Activated CD4-positive, CD25-positive, alpha-beta regulatory T cell treated with anti-CD3 and anti-CD28 coated beads, Interleukin-2, amount 50 U/mL, for 72 hours (primary cell): ENCODE data around the gene PRKAG2.

Source experiments
- DNase-seq: peaks from one replicate; pipeline ENCODE4 v3.0.0; 2021

Gene PRKAG2

DNA sequence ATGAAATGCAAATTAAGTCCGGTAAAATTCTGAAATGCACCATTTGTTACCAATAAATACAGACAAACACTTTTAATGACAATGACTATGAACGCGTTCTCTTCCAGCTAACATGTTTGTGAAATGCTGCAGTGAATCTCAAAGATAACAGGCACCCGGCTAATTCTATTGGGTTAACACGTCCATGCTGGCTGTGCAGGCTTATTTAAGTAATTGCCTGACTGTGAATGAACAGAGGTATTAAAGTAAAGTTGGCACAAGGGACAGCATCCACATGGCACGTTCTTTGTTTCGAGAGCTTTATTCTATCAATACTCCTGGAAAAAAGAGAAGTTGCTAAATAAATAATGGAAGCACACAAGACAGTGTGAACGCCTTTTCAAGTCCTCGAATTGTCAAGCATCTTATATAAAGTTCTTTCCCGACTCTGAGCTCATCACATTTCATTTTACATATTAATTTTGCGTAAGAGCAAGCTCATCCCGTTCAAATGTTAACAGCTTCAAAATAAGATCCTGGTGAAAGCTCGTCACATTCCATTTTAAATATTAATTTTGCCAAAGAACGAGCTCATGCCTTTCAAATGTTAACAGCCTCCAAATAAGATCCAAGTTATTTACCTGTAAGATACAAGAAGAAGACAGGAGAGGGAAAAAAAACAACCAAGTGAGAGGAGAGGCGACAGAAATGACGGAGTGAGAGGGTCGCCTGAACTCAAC lies 245.9 kb downstream of the PRKAG2 start:
- DNase-seq, result no peak

DNA sequence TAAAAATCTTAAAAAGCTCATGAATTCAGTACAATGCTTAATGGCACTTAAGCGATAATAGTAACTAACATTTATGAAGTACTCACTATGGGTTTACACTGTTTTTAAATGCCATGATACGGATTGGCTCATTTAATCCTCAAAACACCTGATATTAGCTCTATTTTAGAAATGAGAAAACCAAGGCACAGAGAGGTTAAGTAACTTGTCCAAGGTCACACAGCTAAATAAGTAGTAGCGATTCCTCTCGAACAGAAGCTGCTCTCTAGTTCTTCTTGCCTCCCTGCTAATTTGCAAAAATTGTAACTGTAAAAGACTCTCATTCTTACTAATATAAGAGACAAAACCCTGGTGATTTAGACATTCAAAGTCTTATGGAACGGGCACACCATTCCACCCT lies 246.6 kb downstream of the PRKAG2 start:
- DNase-seq, result no peak

DNA sequence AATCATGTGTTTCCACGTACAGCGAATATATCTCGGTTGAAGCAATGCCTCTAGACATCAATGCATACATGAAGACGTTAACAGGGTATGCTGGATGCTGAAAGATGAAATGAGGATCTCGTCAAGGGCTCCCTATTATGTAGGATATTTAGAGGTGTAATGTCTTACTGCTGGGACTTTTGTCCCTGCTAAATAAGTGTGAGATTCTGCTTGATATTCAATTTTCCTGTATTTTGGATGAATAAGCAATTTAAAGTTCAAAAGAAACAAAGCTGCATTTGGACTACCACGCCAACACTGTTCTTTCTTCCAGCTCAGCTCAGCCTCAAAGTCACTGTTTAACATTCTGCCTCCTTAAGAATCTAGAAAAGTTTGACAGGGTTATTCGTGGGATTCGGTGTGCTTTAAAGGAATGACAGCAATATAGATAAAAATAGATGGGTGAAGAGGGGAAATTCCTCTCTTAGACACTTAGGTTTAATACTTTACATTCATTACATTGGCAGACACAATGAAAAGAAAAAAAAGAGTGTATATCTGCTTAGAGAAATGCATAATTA lies 247.1 kb downstream of the PRKAG2 start:
- no peak for DNase-seq

DNA sequence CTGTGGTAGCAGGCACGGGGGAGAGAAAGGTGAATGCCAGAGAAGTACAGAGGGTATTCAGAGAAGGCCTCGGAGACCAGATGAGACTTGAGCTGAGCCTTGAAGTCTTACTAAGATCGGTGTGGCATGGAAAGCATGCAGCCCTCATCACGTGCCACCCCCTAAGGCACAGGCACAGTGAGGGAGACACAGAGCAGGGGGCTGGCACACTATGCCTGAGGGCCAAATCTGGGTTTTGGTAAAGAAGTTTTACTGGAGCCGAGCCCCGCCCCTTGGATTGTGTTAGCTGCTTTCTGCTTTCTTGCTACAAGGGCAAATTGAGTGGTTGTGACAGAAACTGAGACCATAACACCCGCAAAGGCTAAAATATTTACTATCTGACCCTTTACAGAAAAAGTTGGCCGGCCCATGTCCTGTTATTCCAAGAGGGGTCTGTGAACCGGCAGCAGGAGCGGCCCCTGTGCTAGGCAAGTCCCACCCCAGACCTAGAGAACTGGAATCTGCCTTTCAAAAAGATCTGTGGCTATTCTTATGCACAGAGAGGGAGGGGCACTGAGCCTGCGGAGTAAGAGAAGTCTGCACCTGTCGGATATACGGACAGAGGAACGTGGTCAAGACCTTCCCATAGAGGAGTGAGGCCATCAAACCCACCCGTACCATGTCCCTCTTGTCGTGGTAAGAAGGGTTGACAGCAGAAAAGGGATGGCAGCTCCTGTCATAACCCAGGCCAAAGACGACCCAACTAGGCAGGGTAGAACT lies 247.9 kb downstream of the PRKAG2 start:
- DNase-seq, result no peak

DNA sequence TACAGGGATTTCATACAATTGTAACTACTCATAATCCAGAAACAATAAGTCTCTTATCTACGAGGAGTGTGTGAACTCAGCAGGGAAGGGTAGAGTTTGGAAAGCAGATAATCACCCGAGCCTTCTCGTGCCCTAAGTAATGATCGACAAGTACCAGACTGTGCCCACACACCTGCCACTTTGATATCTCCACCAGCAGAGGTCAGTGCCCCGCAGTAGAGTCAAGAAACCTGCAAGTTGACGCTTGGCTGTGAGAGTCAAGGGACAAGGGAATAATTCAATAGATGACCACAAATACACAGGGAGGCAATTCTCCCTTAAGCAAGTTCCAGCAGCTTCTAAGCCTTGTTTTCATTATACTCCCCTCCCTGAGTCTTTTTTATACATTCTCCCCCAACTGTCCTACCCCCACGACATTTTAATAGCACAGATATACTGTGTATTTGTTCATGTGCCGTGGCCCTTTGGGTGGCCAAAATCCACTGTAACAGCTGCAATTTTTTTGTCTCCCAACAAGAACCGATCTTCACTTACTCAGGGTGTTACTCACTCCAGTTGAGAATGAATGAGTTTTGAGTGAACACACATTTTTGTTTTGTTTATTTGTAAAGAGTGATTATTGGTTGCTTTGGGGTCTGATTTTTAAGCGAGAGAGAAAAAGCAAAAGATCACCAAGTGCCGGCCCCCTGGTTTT lies 250.3 kb downstream of the PRKAG2 start:
- DNase-seq, result no peak

DNA sequence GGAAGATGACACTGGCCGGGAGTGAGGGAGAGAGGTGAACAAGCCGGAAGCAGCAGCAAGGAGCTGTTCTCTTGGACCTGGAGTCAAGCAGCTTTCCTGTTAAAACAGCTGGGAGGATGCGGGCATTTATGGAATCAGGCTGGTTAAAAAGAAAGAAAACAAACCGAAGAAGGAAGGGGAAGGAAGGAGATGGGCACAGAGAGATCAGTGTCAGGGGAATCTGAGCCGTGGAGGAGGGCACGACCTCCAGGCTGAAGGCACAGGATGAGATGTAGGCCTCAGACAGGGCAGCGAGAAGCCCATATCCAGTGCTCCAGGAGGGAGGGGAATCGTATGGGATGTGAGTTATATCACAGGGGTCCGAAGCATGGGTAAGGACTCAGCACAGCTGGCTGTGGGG lies 251.3 kb downstream of the PRKAG2 start:
- no peak for DNase-seq

DNA sequence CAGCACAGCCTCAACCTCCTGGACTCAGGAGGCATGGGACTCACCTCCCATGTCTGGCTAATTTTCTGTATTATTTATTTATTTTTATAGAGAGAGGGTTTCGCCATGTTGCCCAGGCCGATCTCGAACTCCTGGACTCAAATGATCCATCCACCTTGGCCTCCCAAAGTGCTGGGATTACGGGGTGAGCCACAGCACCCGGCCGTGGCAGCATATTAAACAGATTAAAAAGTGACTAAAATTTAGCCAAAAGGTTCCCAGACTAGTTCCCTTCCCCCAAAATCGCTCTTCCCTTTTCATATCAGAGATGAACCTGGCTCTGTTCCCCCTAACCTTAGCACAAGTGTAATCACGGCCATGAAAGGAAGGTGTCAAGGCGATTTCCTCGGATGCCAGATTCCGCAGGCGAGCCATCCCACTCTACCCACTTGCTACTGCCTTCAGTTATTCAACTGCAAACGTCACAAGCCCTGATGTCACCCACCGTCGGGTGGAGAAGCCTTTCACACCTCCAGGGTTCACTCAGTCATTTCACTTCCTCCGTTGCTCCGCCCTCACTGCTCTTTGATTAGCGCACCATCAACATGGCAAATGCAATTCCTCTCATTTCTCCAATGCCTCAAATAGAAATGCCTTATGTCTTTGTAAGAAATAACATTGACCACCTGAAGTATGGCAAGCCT lies 252.5 kb downstream of the PRKAG2 start:
- no peak for DNase-seq

DNA sequence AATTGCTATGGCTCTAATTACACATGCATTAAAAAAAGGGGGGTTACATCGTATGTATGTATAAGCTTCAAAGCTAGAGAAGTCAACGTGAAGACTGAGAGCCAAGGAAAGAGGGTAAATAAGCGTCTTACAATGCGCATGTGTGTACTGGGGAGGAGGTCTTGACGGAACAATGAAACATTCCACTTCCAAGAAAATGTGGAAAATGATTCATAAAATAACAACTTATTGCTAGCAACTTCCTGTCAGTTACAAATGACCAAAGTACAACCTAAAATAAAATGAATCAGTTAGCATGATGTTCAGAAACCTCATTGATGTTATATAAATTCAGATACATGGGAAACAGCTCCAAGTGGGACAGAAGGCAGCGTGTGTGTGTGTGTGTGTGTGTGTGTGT lies 253.1 kb downstream of the PRKAG2 start:
- DNase-seq, result no peak

DNA sequence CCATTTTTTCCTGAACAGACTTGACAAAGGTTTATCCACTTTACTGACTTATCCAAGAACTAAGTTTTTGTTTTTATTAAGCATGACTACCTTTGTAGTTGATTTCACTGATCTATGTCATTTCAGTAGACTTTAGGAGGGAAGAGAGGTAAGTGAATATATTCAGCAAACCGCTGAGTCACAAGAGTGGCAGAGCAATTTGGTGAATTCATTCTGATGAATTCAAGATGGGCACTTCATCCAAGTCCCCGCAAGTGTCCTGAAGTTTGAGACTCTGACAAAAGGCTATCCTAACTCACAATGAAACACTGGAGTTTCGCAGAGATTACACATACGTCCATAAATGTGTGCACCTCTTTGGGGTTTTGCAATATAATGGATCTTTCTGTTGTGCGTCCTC lies 255.0 kb downstream of the PRKAG2 start:
- DNase-seq, result no peak

DNA sequence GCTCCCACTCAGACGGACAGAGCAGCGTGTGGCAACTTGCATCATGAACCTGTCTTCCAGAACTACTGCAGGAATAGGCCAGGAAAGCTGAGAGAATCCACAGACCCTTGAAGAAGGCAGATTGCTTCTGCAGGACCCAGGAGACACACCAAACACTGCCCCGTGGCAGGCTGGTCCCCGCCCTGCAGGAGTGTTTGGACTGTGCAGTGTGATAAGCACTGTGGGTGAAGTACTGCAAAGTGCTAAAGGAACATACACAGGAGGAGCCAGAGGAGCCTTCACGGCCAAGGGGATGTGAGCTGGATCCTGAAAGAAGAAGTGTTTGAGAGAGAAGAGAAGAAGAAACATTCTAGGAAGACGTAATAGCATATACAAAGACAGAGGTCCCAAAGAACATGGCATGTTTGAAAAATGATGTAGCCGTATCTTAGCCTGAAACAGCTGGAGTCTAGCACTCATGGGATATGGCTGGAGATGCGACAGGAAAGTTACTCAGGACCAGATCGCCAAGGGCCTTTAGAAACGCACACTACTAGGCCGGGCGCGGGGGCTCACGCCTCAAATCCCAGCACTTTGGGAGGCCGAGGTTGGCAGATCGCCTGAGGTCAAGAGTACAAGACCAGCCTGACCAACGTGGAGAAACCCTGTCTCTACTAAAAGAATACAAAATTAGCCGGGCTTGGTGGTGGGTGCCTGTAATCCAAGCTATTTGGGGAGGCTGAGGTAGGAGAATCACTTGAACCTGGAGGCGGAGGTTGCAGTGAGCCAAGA lies 260.3 kb downstream of the PRKAG2 start:
- no peak for DNase-seq

DNA sequence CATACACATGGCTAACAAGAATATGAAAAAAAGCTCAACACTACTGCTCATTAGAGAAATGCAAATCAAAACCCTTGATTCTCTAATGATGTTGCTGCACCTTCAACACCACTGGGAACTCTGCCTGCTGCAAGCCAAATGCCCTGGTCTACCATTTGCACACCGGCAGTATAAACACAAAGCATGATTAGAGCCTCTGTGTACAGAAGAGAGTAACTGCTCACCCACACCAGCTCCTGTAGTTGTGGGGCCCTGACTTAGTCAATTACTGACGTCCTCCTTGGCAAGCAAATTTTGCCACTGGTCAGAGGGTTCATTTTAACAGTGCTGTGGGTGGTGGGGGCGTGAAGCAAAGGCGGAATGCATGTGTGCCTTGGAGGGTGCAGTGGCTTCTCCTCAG lies 261.1 kb downstream of the PRKAG2 start:
- DNase-seq, result no peak

DNA sequence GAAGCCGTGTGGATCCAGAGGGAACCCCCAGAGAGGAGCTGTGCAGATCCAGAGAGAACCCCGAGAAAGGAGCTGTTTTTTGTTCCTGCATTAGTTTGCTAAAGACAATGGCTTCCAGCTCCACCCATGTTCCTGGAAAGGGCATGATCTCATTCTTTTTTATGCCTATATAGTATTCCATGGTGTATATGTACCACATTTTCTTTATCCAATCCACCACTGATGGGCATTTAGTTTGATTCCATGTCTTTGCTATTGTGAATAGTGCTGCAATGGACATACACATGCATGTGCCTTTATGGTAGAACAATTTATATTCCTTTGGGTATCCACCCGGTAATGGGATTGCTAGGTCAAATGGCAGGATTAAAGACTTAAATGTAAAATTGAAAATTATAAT lies 261.9 kb downstream of the PRKAG2 start:
- DNase-seq, result no peak

DNA sequence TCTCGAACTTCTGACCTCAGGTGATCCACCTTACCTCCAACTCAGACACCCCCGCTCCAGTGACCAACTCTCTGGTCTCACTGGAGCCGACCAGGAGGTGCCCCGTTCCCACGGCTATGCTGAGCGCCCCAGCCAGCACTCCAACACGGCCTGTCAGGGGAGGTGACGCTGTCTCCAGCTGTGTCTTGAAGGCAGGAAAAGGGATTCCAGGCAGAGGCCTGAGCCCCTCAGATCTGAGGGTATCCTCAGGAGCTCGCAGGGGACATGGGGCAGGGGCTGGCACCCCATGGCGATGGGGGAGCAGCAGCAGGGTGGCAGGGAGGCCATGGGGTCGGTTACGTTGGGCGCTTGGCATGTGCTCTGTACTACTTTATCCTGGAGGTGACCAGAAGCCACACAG lies 262.9 kb downstream of the PRKAG2 start:
- no peak for DNase-seq

DNA sequence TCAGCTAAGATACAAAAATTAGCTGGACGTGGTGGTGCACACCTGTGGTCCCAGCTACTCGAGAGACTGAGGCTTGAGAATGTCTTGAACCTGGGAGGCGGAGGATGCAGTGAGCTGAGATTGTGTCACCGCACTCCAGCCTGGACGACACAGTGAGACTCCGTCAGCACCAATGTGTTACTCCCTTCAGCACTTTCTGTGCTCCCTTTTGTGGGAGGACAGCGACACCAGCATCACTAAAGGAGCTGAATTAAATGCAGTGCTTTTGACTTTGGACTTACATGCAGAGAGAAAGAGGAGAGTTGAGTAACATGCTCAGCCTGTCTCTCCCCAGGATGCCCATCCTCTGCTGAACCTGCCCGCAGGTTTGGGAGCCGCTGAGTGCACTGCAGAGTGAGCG lies 265.0 kb downstream of the PRKAG2 start:
- no peak for DNase-seq

DNA sequence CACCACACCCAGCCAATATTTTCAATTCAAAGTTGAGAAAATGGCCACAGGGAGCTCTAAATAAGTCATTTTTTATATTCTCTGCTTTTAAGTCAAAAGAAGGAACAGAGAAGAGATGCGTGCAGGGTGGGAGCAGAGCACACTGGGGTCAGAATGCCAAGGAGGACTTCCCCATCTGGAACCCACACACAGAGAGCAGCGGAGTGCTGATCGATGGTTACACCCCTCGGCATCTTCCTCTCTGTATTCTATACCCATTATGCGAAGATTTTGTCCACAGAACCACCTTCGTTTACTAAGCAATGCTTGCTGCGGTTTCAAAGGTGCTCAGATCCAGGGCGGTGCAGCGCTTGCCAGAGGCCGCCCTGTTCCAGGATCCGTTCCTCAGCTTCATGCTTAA lies 265.9 kb downstream of the PRKAG2 start:
- no peak for DNase-seq

DNA sequence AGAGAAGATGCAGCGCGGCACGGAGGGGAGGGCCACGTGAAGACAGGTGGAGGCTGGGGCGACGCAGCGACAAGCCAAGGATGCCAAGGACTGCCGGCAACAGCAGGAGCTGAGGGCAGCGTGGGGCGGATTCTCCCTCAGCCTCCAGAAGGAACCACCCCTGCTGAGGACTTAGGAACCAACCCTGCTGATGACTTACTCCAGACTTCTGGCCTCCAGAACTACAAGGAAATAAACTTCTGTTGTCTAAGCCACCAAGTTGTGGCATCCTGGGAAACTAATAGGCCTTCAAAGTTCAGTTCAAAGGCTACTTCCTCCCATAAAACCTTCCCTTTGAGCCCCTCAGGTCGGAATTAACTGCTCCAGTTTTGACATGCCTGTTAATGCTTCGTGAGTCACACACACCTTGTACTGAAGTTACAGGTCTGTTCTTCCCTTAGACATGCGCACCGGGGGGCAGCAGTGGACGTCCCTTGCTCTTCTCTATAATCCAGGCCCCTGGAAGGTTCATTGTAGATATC lies 268.8 kb downstream of the PRKAG2 start:
- no peak for DNase-seq

DNA sequence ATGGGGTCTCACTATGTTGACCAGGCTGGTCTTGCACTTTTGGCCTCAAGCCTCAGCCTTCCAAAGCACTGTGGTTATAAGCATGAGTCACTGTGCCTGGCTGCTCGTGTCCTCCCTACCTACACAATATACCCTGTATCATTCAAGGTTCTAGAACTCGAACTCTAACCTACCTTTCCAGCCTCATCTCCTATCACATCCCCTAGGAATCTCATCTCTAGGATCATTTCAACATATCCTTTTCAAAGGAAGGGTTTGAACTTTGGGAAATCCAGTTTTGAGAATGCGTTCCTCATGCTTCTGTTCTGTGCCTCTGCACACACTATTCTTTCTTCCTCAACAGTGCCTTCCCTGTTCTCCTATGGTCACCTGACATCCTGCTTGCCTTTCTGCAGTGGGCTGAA lies 269.4 kb downstream of the PRKAG2 start:
- no peak for DNase-seq

DNA sequence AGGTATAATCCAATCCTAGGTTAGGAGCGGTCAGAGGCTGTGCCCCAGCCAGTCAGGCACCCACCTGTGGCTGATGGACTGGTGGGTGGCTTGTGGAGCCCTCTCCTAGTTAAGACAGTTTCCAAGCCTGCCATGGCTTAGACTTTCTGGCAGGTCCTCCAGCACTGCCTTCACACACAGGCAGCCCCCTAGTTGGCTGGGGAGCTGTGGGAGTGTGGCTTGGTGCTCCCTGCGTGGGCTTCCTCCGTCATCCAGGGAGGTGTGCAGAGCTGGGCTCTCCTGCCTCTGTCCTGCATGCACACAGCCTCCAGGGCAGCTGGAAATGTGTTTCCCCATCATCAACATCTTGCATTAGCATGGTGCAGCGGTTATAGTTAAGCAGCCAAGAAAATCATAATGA lies 273.0 kb downstream of the PRKAG2 start:
- DNase-seq, result no peak

DNA sequence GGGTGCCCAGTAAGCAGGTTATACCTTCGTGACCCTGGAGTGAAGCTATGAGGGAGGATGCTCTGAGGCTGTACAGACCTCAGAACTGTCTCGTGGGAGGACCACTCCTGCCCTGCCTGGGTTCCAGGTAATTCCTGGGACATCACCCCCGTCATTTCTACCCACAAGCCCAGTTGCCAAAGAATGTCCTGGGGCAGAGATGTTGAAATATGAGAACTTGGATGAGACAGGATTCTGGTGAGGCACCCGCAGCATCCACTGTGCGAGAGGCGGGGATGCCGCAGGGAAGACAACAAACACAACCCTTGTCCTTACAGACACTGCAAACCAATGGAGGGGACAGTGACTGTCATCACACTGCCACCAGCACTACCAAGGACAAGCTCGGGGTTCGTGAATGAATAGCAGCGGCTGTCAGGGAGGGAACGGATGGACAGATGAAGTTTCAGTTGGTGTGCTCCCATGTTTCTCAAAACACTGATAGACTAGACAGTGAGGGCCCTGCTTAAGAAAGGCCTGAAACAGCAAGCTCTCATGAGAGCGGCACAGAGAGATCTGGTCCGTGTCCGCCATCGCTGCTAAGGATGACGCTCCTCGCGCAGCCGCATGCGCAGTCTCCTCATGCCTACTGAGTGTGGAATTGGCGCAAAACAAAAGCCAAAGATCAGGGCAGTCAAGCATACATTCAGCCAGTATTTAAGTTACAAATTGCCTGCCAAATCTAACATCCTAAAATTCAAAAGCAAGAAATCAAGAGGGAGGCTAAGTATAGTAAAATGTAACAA lies 275.2 kb downstream of the PRKAG2 start:
- DNase-seq, result no peak

DNA sequence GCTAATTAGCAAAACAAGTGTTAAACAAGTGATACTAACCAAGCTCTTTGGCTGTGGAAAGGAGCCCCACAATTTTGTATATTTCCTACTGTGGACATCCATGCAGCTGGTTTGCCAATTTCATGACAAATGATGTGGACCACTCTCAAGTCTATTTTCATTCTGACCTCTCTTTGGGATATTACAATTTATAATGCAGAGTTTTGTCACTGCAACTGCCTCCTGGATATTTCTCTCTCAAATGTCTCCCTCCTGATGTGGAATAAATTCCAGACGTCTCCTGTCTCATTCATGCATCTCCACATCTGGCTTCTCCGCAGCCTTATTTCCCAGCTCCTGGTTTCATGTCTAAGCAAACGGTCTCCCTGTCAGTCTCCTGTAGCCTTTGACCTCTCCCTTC lies 276.6 kb downstream of the PRKAG2 start:
- DNase-seq, result no peak
